ENCODE data around the gene CDH15.

- TF ChIP-seq CTCF (conservative IDR thresholded peaks at IDR 0.05; ENCODE audit: low read depth, low read length), result no peak
- no peak for TF ChIP-seq EZH2 (IDR thresholded peaks at IDR 0.05; ENCODE audit: low read length, unreplicated experiment)
Measured at GRCh38 chr16:89191033-89191900, 19.7 kb downstream of the CDH15 start.
